HT1080 (cell line): ENCODE data around the gene MAGI1. TPM values are rescaled to one million over a fixed set of nuclear protein-coding genes. Genes with fewer than 3 reads are reported as not detected.

ENCODE experiments used
- DNase-seq: peaks from one replicate; pipeline ENCODE4 v3.0.0-alpha.2; 2015; ENCODE audit warnings: low read depth
- total RNA-seq: library from RNA; depleted of rRNA; stranded (reverse); fragments of >200 nt; shearing (Covaris generic); gene quantifications from 2 replicates; pipeline ENCODE4 v1.2.3, GENCODE V29; 2014

MAGI1 gene
- total RNA-seq, 1 experiment from 2014 or later, result 15.2 TPM

DNA sequence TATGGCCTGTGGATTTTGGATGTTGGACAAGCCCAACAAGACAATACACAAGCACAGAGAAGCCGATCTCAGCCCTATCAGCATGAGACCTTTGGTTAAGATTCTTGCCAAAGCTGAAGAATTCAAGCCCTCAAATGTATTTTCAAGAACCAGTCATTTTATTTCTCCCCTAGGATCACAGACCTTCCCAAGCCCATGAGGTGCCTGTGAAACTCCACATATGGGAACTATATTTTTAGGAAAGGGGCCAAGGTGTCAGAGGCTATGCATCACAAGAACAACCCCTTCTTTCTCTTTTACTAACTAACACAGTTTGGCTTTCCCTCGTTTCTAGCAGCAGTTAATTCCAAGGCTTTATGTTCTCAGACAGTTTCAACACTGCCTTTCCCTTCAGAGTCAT is 364.5 kb downstream of the MAGI1 start:
- DNase-seq, result no peak

DNA sequence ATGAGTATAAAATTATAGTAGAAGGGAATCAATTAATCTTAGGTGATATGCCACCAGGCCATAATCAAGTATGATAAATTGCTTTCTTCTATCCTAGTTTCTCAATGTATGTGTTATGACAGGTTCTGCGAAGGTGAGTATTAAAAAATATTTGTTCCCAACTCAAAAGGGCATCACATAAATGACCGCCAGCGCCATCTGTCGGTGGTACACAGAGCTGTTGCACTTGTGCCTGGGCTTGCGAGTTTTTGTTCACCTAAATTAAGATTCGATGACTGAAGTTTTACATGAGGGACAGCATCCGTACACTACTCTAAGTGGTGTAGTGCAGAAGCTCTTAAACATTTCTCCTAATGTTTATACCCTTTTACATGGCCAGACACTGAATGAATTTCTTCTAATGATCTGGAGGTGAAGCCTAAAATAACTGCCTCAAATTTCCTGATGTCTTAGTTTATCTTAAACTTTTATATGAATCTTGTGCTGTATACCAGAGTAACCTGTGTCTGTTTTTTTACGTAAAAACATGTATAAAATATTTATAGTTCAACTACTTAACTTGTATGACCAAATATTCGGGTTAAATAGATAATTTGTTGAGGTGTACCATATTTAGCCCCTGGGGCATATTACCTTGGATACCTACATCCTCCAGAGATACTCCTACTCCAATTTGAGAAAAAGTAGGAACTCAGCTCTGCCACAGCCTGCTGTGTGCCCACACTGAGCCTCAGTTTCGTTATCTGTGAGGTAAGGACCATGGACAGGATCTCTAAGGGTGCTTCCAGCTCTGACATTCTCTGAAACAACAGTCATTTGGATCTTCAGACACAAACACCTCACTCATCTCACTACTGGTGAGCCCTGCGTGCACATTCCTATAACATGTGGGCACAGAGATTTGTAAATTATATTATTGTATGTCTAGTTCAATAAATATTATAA is 365.6 kb downstream of the MAGI1 start:
- DNase-seq, result peak; percentile 22

- no peak for DNase-seq
Observed at GRCh38 chr3:65672061-65672460, 366.7 kb downstream of the MAGI1 start.

- no peak for DNase-seq
Observed at GRCh38 chr3:65671004-65671403, 367.7 kb downstream of the MAGI1 start.

- peak; percentile 42 for DNase-seq
Observed at GRCh38 chr3:65669163-65669875, 369.4 kb downstream of the MAGI1 start.

DNA sequence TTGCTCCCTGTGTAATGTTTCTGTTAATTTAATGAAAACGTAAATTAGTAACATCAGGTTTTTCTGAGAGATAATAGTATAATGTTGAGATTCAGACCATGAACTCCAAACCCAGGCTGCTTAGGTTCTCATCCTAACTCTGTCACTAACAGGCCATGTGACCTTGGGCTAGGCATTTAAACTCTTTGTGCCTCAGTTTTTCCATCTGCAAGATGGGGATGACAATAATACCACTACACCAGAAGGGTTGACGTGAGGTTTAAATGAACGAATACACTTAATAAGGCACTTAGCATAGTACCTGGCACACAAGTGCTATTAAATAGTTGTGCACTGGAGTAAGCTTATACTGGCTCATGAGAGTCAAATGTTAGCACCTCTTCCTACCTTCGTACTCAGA is 370.8 kb downstream of the MAGI1 start:
- no peak for DNase-seq

DNA sequence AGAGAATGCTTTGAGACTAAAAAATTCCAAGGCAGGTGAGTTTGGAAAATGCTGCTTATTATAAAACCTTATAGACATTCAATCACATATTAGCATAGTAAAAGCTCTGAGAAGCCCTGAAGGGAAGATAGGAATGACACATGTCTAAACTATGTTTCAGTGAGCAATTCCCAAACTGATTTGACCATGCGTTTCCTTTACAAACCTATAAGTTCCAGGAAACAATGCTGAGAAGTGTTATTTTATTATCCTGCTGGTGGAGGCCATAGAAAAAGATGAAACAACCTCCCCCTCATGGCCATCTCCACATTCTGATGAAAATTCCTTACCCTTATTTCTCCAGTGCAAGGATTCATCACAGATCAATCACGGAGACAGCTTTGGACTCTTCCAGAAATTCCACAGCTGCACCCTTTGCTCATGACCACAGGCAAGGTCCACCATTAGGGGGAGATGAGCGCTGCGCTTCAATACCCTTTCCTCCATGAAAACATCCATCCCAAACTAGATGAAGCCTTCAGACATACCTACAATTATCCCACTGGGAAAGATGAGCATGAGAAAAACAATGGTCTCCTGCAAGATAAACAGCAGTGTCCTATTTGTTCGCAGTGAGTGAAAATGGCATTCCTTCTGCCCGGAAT is 372.1 kb downstream of the MAGI1 start:
- peak; percentile 75 for DNase-seq

- DNase-seq, result no peak
Observed at GRCh38 chr3:65665915-65666314, 372.8 kb downstream of the MAGI1 start.

DNA sequence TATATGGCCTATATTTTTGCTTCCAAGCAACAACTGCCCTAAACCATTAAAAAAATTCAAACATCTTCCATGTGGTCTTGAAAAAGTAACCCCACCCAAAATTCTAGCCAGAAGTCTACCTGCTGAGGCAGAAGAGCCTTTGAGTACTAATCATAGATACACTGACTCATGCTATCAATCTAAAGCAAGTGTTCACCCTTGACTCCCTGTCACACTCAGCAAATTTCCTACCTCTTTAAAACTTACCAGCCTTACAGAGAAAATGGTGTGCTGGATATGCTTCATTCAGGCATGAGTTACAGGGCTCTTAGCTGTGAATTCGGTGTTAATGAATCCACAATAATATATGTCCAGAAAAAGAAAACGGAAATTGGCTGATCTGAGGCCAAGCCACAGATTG is 373.8 kb downstream of the MAGI1 start:
- no peak for DNase-seq

DNA sequence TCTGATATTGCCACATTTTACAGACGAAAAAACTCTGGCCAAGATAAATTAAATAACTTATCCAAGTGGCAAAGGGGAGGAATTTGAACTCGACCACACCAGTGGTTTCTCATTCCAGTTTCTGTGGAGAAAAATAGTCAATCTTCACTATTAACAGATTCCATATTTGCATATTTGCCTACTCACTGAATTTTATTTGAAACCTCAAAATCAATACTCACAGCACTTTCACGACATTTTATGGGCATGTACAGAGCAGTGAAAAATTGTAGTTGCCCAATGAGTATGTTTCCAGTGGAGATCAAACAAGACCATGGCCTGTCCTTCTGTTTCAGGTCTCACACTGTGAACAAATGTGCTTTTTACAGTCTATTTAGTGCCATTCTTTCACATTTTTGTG is 374.3 kb downstream of the MAGI1 start:
- DNase-seq, result no peak

DNA sequence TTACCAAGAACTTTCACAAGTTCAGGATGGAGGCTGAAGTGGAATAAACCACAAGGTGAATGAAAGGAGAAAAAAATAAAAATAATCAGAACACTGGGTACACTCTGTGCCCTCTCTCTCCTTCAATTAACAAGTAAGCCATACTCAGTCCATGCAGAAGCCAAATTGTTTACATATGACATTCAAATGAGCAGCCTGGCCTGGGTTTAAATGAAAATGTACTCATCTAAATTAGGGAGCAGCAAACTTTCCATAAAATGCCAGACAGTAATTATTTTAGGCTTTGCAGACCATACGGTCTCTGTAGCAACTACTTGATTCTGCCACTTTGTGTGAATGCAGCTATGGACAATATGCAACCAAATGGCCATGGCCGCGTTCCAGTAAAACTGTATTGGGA is 376.6 kb downstream of the MAGI1 start:
- DNase-seq, result no peak

GRCh38 chr3:65660000-65660598 is 378.6 kb downstream of the MAGI1 start:
- no peak for DNase-seq

DNA sequence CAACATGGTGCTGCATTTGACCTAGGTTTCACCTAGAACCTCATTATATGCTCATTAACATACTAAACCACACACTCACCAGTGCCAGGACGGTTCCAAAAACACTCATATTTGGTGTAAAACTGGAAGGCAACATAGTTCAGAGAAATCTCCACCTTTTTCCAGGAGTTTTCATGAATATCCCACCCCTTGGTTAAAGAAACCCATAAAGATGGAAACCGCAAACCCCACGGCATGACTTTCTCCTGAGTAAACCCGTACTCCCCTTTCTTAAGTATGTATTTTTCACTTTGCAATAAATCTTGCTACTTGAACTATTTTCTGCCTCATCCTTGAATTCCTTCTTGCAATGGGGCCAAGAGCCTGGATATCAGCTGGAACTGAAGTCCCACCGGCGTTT is 379.3 kb downstream of the MAGI1 start:
- DNase-seq, result peak; percentile 55

GRCh38 chr3:65658401-65658800 is 380.3 kb downstream of the MAGI1 start:
- no peak for DNase-seq

DNA sequence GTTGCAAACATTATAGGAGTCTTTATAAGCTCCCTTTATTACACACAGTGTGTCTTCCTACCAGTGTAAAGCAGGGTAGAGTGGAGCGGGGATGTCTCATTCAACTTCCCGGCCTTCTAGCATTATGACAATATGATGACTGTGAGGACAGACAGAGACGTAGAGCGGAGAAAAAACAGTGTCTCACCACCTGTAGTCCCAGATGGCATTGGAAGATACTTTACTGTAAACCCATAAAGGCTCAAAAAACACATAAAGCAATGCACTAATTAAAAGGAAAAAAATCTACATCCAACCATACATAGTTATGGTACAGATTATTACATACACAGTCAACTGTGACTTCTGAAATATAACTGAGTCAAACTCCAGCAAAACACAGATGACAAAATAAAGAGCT is 383.7 kb downstream of the MAGI1 start:
- no peak for DNase-seq

GRCh38 chr3:65653731-65654130 is 385.0 kb downstream of the MAGI1 start:
- no peak for DNase-seq

DNA sequence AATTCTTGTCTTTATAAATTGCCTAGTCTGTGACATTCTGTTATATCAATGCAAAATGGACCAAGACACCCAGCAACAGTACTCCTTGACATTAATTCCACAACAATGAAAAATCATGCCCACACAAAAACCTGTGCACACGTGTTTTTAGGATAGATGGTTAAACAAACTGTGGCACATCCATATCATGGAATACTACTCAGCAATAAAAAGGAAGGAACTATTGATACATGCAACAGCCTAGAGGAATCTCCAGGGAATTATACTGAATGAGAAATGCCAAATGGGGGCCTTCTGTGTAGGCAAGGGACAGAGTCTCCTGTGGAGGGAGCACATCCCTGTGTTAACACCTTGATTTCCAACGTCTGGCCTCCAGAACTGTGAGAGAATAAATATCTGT is 388.5 kb downstream of the MAGI1 start:
- DNase-seq, result no peak

DNA sequence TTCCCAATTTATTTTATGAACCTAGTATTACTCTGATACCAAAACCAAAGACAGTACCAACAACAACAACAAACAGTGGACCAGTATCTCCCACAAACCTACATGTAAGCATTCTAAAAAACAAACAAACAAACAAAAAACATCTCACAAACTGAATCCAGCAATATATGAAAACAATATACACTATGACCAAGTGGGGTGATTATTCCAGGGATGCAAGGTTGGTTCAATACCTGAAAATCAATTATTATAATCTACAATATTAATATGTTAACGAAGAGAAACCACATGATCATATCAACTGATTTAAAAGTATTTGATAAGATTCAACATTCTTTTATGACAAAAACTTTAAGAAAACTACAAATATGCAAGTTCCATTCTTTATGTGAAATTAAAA is 391.3 kb downstream of the MAGI1 start:
- no peak for DNase-seq

GRCh38 chr3:65642883-65643282 is 395.8 kb downstream of the MAGI1 start:
- no peak for DNase-seq

DNA sequence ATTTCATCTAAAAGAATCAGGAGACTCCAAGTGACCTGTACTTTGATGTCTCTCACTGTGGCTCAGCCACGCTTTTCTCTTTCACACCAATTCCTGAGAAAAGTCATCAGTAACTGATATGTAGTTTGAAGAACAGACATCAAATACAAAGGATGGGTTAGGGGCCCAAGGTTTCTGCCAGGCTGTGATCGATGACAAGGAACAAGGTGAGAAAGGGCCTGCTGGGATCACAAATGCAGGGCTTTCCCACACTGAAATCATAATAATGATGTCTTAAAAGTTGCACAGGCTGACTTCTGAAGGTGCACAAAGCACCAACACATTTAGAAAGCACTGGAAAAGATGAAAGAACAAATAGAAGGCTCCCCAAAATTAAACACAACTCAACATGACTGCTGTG is 396.9 kb downstream of the MAGI1 start:
- DNase-seq, result no peak

GRCh38 chr3:65641045-65641444 is 397.7 kb downstream of the MAGI1 start:
- no peak for DNase-seq

- no peak for DNase-seq
Observed at GRCh38 chr3:65639444-65639843, 399.3 kb downstream of the MAGI1 start.
